ENCODE measurements around the gene PLEKHS1. TPM values are rescaled to one million over a fixed set of nuclear protein-coding genes. Genes with fewer than 3 reads are reported as not detected.

Gene PLEKHS1
- total RNA-seq: not detected
- long read RNA-seq: 0 reads

- no peak for ATAC-seq (ENCODE audit: poor library complexity)
- DNase-seq: no peak
- intact Hi-C loops (cut with DNase I): no loop called here
Observed at GRCh38 chr10:113751181-113751732, at the start of gene PLEKHS1. TSS of gene PLEKHS1 (plus strand) at chr10:113751682. CDS start at chr10:113755278, 3,596 bp downstream.

- ATAC-seq (ENCODE audit: poor library complexity): peak; percentile 52
- intact Hi-C loops (cut with DNase I): loop anchor here (5.0 kb wide), 1 partner anchor 398 kb away; no protein-coding TSS in a partner anchor
- DNase-seq: no peak
Observed at GRCh38 chr10:113704637-113705343, 46.7 kb upstream of the PLEKHS1 start.

- ATAC-seq (ENCODE audit: poor library complexity): no peak
- DNase-seq: no peak
- intact Hi-C loops (cut with DNase I): loop anchor here (5.0 kb wide), 1 partner anchor 397 kb away; no protein-coding TSS in a partner anchor
Observed at GRCh38 chr10:113705344-113705652, 46.2 kb upstream of the PLEKHS1 start.

GRCh38 chr10:113706623-113707022, 44.9 kb upstream of the PLEKHS1 start:
- no peak for DNase-seq
- intact Hi-C loops (cut with DNase I): loop anchor here (5.0 kb wide), 1 partner anchor 396 kb away; no protein-coding TSS in a partner anchor
- ATAC-seq (ENCODE audit: poor library complexity): no peak

GRCh38 chr10:113708640-113709039, 42.8 kb upstream of the PLEKHS1 start:
- intact Hi-C loops (cut with DNase I): loop anchor here (5.0 kb wide), 1 partner anchor 394 kb away; no protein-coding TSS in a partner anchor
- ATAC-seq (ENCODE audit: poor library complexity): no peak

GRCh38 chr10:113709221-113709838, 42.2 kb upstream of the PLEKHS1 start:
- no peak for DNase-seq
- intact Hi-C loops (cut with DNase I): loop anchor here (5.0 kb wide), 1 partner anchor 393 kb away; no protein-coding TSS in a partner anchor
- no peak for ATAC-seq (ENCODE audit: poor library complexity)

More at GRCh38 chr10:113708640-113709039, 42.8 kb upstream of the PLEKHS1 start:
- DNase-seq: no peak

- ATAC-seq (ENCODE audit: poor library complexity) (no peak), DNase-seq (no peak)
- intact Hi-C loops (cut with DNase I): no loop called here
Observed at GRCh38 chr10:113711142-113711541, 40.3 kb upstream of the PLEKHS1 start.

GRCh38 chr10:113712024-113712423, 39.5 kb upstream of the PLEKHS1 start:
- no peak for DNase-seq
- intact Hi-C loops (cut with DNase I): no loop called here
- ATAC-seq (ENCODE audit: poor library complexity): no peak

- no peak for ATAC-seq (ENCODE audit: poor library complexity)
- intact Hi-C loops (cut with DNase I): no loop called here
- no peak for DNase-seq
Observed at GRCh38 chr10:113712755-113713639, 38.5 kb upstream of the PLEKHS1 start.

GRCh38 chr10:113713640-113713982, 37.9 kb upstream of the PLEKHS1 start:
- ATAC-seq (ENCODE audit: poor library complexity) (no peak), DNase-seq (no peak)
- intact Hi-C loops (cut with DNase I): no loop called here

GRCh38 chr10:113716109-113716910, 35.2 kb upstream of the PLEKHS1 start:
- ATAC-seq (ENCODE audit: poor library complexity): no peak
- DNase-seq: no peak
- intact Hi-C loops (cut with DNase I): no loop called here

- DNase-seq (no peak), ATAC-seq (ENCODE audit: poor library complexity) (no peak)
- intact Hi-C loops (cut with DNase I): no loop called here
Observed at GRCh38 chr10:113718969-113719822, 32.3 kb upstream of the PLEKHS1 start.

GRCh38 chr10:113720386-113720785, 31.1 kb upstream of the PLEKHS1 start:
- intact Hi-C loops (cut with DNase I): no loop called here
- DNase-seq (no peak), ATAC-seq (ENCODE audit: poor library complexity) (no peak)

GRCh38 chr10:113732160-113732881, 19.2 kb upstream of the PLEKHS1 start:
- DNase-seq: no peak
- ATAC-seq (ENCODE audit: poor library complexity): no peak
- intact Hi-C loops (cut with DNase I): no loop called here

- no peak for DNase-seq
- ATAC-seq (ENCODE audit: poor library complexity): no peak
- intact Hi-C loops (cut with DNase I): no loop called here
Observed at GRCh38 chr10:113732966-113733365, 18.5 kb upstream of the PLEKHS1 start.

- DNase-seq: no peak
- intact Hi-C loops (cut with DNase I): no loop called here
Observed at GRCh38 chr10:113733635-113734034, 17.8 kb upstream of the PLEKHS1 start.

GRCh38 chr10:113735913-113736312, 15.6 kb upstream of the PLEKHS1 start:
- ATAC-seq (ENCODE audit: poor library complexity) (no peak), DNase-seq (no peak)
- intact Hi-C loops (cut with DNase I): no loop called here

More at GRCh38 chr10:113733635-113734034, 17.8 kb upstream of the PLEKHS1 start:
- ATAC-seq (ENCODE audit: poor library complexity): no peak

Data from Right ventricle myocardium superior (tissue), 1 donor.